DOHH2 (cell line): ENCODE data around the gene SNAI1.

ENCODE experiments used
- CTCF ChIP-seq: fragments of 200-600 bp; sonication (generic); IDR thresholded peaks from one replicate; pipeline ENCODE4 v1.5.1; 2014; ENCODE audit warnings: antibody characterized with exemption, mild to moderate bottlenecking, low read depth, low read length; ENCODE audit not compliant: poor library complexity, severe bottlenecking
- EZH2phosphoT487 ChIP-seq: fragments of 200-600 bp; sonication (generic); IDR thresholded peaks from 2 replicates; pipeline ENCODE4 v1.6.1; 2017; ENCODE audit warnings: borderline replicate concordance, mild to moderate bottlenecking, antibody characterized with exemption, low read length, moderate library complexity, mixed read lengths

GRCh38 chr20:49942303-49942702, 40.5 kb upstream of the SNAI1 start:
- TF ChIP-seq CTCF (no peak), EZH2phosphoT487 (no peak)
